Measurements from ENCODE around the gene RPP14. TPM values are rescaled to one million over a fixed set of nuclear protein-coding genes. Genes with fewer than 3 reads are reported as not detected.
"Not testable (repeated sequence)": the region's sequence is repeated elsewhere in the genome, so short reads cannot be mapped to it uniquely, and the experiment has no call there.

RPP14 gene
- total RNA-seq, 3 donors from 2014 or later, result 18.9 to 24.7 (median 22.3) TPM

DNA sequence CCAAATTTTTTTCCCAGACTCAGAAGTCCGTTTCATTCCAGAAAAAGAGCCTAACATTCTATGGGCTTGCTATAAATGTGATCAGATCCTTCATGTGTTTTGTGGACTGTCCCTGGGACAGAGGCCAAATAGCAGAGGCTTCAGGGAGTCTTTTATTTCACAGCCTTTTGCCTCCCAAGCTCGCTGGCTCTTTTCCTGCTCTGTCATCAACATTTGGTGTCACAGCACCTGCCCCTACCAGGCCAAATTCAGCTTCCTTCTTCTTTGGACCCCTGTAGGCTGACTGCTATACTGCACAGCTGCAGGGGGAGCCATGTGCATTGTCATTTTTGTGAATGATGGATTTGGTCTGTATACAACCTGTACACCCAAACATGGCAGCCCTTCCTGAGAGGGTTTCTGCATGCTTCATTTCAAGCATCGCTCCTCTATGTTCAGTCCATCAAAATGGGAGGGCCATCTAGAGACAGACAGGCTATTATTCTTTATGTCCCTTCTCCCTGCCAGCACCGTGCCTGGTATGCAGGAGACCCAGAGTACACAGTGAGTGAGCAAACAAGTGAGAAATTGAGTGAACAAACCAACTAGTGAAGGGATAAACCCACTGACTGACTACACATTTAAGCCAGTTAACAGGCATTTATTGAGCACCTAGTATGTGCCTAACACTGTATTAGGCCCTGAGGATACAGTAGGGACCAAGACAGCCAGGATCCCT is 17.9 kb upstream of the RPP14 start:
- no peaks in the 10 kb centered on the region for H3K9me3 ChIP-seq
- no peak overlapping the region for H3K4me3 ChIP-seq
- H3K4me1 ChIP-seq (ENCODE audit: low read depth), result no peaks in the 10 kb centered on the region
- no peak for TF ChIP-seq CTCF (IDR thresholded peaks at IDR 0.05)
- DNase-seq (no peak), ATAC-seq (no peak)
- no peaks in the 10 kb centered on the region for H3K36me3 ChIP-seq (ENCODE audit: low read depth)
- intact Hi-C loops (cut with DNase I, micrococcal nuclease), result no loop called here

GRCh38 chr3:58288964-58289613 is 17.0 kb upstream of the RPP14 start:
- H3K9me3 ChIP-seq; H3K36me3 ChIP-seq (ENCODE audit: low read depth); H3K4me3 ChIP-seq; intact Hi-C loops (cut with DNase I, micrococcal nuclease); DNase-seq; ATAC-seq; H3K4me1 ChIP-seq (ENCODE audit: low read depth): not testable (repeated sequence)

GRCh38 chr3:58290446-58290845 is 15.6 kb upstream of the RPP14 start:
- H3K4me1 ChIP-seq (ENCODE audit: low read depth); H3K4me3 ChIP-seq; H3K9me3 ChIP-seq; ATAC-seq; DNase-seq; intact Hi-C loops (cut with DNase I, micrococcal nuclease); H3K36me3 ChIP-seq (ENCODE audit: low read depth): not testable (repeated sequence)

DNA sequence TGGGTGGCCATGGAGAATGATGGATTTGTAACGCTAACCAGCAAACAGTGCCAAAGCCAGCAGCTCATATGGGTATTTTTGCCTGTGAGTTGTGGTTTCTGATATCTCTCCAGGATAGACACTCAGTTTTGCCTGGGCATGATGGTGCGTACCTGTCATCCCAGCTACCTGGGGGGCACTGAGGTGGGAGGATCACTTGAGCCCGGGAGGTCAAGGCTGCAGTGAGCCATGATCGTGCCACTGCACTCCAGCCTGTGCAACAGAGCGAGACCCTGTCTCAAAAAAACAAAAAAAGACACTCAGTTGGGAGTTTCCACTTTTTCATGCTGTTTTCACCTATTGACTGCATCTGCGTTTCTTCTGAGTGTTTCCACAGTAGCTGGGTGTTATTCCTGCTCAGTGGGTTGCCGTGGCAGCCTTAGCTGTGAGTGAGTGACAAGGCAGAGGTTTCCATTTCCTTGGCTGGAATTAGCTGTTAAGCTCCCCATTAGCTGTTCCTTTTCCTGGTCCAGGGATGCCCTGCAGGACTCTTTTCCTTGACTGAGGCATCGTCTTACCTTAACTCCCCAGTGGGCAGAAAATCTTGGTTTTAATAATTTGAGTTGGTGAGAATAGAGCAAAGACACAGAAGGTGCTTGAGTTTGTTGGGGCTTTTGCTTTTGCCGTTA is 14.2 kb upstream of the RPP14 start:
- ATAC-seq (no peak), DNase-seq (no peak)
- intact Hi-C loops (cut with DNase I, micrococcal nuclease), result no loop called here
- Histone ChIP-seq H3K4me3 (no peak overlapping the region), H3K36me3 (ENCODE audit: low read depth) (no peaks in the 10 kb centered on the region), H3K9me3 (no peaks in the 10 kb centered on the region), H3K4me1 (ENCODE audit: low read depth) (no peaks in the 10 kb centered on the region)
- TF ChIP-seq CTCF (IDR thresholded peaks at IDR 0.05), result no peak

GRCh38 chr3:58292866-58293265 is 13.2 kb upstream of the RPP14 start:
- Histone ChIP-seq H3K4me1 (ENCODE audit: low read depth) (no peaks in the 10 kb centered on the region), H3K36me3 (ENCODE audit: low read depth) (no peaks in the 10 kb centered on the region), H3K9me3 (no peaks in the 10 kb centered on the region), H3K4me3 (no peak overlapping the region)
- no peak for DNase-seq
- ATAC-seq, result no peak
- intact Hi-C loops (cut with DNase I, micrococcal nuclease), result no loop called here
- TF ChIP-seq CTCF (IDR thresholded peaks at IDR 0.05), result no peak

DNA sequence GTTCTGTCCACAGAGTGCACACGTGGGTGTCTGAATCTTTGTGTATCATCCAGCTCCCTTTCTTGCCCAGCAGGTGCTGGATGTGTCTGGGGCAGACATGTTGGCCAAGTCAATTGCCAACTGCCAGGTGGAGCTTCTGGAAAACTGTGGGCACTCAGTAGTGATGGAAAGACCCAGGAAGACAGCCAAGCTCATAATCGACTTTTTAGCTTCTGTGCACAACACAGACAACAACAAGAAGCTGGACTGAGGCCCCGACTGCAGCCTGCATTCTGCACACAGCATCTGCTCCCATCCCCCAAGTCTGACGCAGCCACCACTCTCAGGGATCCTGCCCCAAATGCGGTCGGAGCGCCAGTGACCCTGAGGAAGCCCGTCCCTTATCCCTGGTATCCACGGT is 12.5 kb upstream of the RPP14 start:
- Histone ChIP-seq H3K4me1 (ENCODE audit: low read depth) (no peaks in the 10 kb centered on the region), H3K36me3 (ENCODE audit: low read depth) (no peaks in the 10 kb centered on the region), H3K4me3 (no peak overlapping the region), H3K9me3 (no peaks in the 10 kb centered on the region)
- intact Hi-C loops (cut with DNase I, micrococcal nuclease), result no loop called here
- no peak for DNase-seq
- no peak for ATAC-seq
- no peak for TF ChIP-seq CTCF (IDR thresholded peaks at IDR 0.05)
